ENCODE data around the gene PPARGC1A. TPM values are rescaled to one million over a fixed set of nuclear protein-coding genes. Genes with fewer than 3 reads are reported as not detected.

PPARGC1A gene
- total and polyA plus RNA-seq, 10 of the 15 experiments (the other 5 are each of a cell fraction or from before 2014, with no cell fraction given) = 0.01 to 0.05 (median 0.04) TPM; not detected in 7

DNA sequence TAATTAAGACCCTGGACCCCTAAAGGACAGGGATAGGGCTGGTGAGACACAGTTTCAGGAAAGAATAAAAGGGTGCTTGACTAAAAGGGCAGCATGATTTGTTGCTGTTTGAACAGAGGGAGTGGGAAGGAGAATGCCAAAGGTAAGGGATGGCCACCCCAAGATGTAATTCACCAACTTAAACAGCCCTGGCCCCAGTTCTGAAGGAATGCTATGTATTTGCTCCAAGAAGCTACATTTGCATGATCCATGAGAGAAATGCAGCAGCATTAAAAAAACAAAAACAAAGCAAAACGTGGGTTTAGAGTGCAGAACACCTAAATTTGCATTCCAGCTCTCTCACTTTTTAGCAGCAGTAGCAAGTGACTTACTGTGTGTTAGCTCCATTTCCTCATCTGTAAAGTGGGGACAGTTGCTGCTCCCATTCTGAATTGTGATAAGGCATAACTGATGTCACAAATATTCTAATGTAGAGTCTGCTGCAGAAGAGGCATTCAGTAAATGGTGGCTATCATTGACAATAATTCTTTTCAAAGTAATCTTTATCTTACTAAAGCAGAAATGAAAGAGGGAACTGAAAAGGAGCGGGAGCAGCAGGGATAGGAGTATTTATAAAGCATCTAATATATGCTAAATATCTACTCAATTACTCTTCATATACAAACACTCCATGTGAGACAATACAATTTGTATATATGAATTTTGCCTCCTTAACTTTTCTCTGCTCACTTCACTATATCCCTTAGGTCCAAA lies 115.8 kb downstream of the PPARGC1A start:
- Histone ChIP-seq H4K20me1 (ENCODE audit: control insufficient read depth, insufficient read depth) (no peaks in the 10 kb centered on the region), H3K4me3 (no peak overlapping the region), H3K4me1 (ENCODE audit: control insufficient read depth, insufficient read depth, low read length) (no peaks in the 10 kb centered on the region), H3K36me3 (ENCODE audit: control insufficient read depth in 2 of 2, insufficient read depth in 2 of 2, low read length in 1 of 2) (no peaks in the 10 kb centered on the region), H3K27me3 (replicated peaks in 1 of 2; ENCODE audit: control insufficient read depth in 2 of 2, insufficient read depth in 2 of 2, low read length in 1 of 2) (no peaks in the 10 kb centered on the region), H2AFZ (ENCODE audit: control insufficient read depth, low read depth, low read length) (no peak overlapping the region), H3K79me2 (ENCODE audit: control insufficient read depth, insufficient read depth, low read length) (no peaks in the 10 kb centered on the region), H3K9me3 (replicated peaks; ENCODE audit: control insufficient read depth, insufficient read depth, low read length) (no peaks in the 10 kb centered on the region), H3K27ac (ENCODE audit: control insufficient read depth, insufficient read depth) (no peak overlapping the region), H3K9ac (ENCODE audit: control insufficient read depth, insufficient read depth, low read length) (no peak overlapping the region), H3K4me2 (ENCODE audit: control insufficient read depth, insufficient read depth) (no peak overlapping the region)
- 3% methylated on average over 2 of the region's 2 CpGs for WGBS (ENCODE audit: insufficient coverage, insufficient replicate concordance, low lambda C conversion rate, missing lambda C conversion rate)
- in situ Hi-C loops (cut with MboI) = no loop called here
- intact Hi-C loops (cut with micrococcal nuclease; ENCODE audit: unreplicated experiment) = no loop called here
- BruUV-seq (replicated peaks) = no TSS peak
- DNase-seq (ENCODE audit: low read depth, low spot score) (no peak), ATAC-seq (peak; percentile 19; the same call in 1 of the 3 replicates), FAIRE-seq (no peak)
- ChIA-PET POLR2A (no interaction called here), SMC1A (ENCODE audit: uncharacterized antibody, unreplicated experiment) (interaction anchor here (0.8 kb wide), 1 partner anchor 135 kb away, joined by 3 read pairs; no protein-coding TSS in a partner anchor), CTCF (no interaction called here), RAD21 (ENCODE audit: unreplicated experiment) (no interaction called here)
- TF ChIP-seq YBX1 (IDR thresholded peaks at IDR 0.05) (no peak), SPI1 (IDR thresholded peaks at IDR 0.05; ENCODE audit: borderline replicate concordance, insufficient read depth, low read depth, low read length) (0 out of 2 replicates have a peak, but pooled peaks have one; percentile 3)

DNA sequence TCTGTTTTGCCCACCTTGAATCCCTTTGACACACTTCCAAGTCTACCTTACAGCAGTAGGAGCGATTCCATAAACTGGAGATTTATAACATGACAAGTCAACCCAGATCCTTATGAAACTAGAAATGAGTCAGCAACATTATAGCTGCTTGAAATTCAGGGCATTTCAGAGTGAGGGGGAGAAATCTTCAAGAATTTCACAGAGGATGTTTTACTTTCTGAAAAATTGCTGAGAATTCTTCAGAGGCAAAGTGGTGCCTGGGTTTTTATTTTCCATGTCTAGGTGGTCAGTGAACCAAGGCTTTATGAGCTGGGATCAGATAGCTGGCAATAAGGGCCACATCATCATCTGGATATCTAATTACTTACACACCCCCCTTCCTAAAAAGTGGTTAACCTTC lies 119.8 kb downstream of the PPARGC1A start:
- Histone ChIP-seq H3K27ac (ENCODE audit: control insufficient read depth, insufficient read depth) (no peak overlapping the region), H3K79me2 (ENCODE audit: control insufficient read depth, insufficient read depth, low read length) (no peaks in the 10 kb centered on the region), H3K27me3 (replicated peaks in 1 of 2; ENCODE audit: control insufficient read depth in 2 of 2, insufficient read depth in 2 of 2, low read length in 1 of 2) (no peaks in the 10 kb centered on the region), H4K20me1 (ENCODE audit: control insufficient read depth, insufficient read depth) (no peaks in the 10 kb centered on the region), H3K36me3 (ENCODE audit: control insufficient read depth in 2 of 2, insufficient read depth in 2 of 2, low read length in 1 of 2) (no peaks in the 10 kb centered on the region), H2AFZ (ENCODE audit: control insufficient read depth, low read depth, low read length) (no peak overlapping the region), H3K4me1 (ENCODE audit: control insufficient read depth, insufficient read depth, low read length) (no peaks in the 10 kb centered on the region), H3K4me3 (no peak overlapping the region), H3K9me3 (replicated peaks; ENCODE audit: control insufficient read depth, insufficient read depth, low read length) (no peaks in the 10 kb centered on the region), H3K9ac (ENCODE audit: control insufficient read depth, insufficient read depth, low read length) (no peak overlapping the region), H3K4me2 (ENCODE audit: control insufficient read depth, insufficient read depth) (no peak overlapping the region)
- FAIRE-seq = no peak
- ChIA-PET POLR2A (no interaction called here), SMC1A (ENCODE audit: uncharacterized antibody, unreplicated experiment) (no interaction called here), CTCF (interaction anchor here (0.7 kb wide), 1 partner anchor 80 kb away, joined by 3 read pairs; no protein-coding TSS in a partner anchor), RAD21 (ENCODE audit: unreplicated experiment) (no interaction called here)
- 0% methylated on average over 1 of the region's 1 CpG for WGBS (ENCODE audit: insufficient coverage, insufficient replicate concordance, low lambda C conversion rate, missing lambda C conversion rate)
- no peak for DNase-seq (ENCODE audit: low read depth, low spot score)
- in situ Hi-C loops (cut with MboI) = no loop called here
- no TSS peak for BruUV-seq (replicated peaks)
- ATAC-seq = no peak
- intact Hi-C loops (cut with micrococcal nuclease; ENCODE audit: unreplicated experiment) = no loop called here
- no peak for TF ChIP-seq IKZF2 (IDR thresholded peaks at IDR 0.05)
- TF ChIP-seq RCOR1 (conservative IDR thresholded peaks at IDR 0.05; ENCODE audit: low read depth, low read length) = no peak
- TF ChIP-seq ATF3 (IDR thresholded peaks at IDR 0.05; ENCODE audit: borderline replicate concordance, extremely low read depth, low read depth, low read length) = no peak
- no peak for TF ChIP-seq NR2C2 (IDR thresholded peaks at IDR 0.05; ENCODE audit: borderline replicate concordance, control insufficient read depth, insufficient read length, low read depth)
- TF ChIP-seq HDGF (IDR thresholded peaks at IDR 0.05) = no peak
- no peak for TF ChIP-seq GATAD2B (conservative IDR thresholded peaks at IDR 0.05; ENCODE audit: low read depth)
- no peak for TF ChIP-seq JUND (IDR thresholded peaks at IDR 0.05; ENCODE audit: low read depth, low read length)
- TF ChIP-seq CHD4 (IDR thresholded peaks at IDR 0.05) = no peak
- TF ChIP-seq ZNF622 (IDR thresholded peaks at IDR 0.05) = no peak
